Measurements from ENCODE around the gene ARMC7.
"Not testable (repeated sequence)": the region's sequence is repeated elsewhere in the genome, so short reads cannot be mapped to it uniquely, and the experiment has no call there.

Gene ARMC7

DNA sequence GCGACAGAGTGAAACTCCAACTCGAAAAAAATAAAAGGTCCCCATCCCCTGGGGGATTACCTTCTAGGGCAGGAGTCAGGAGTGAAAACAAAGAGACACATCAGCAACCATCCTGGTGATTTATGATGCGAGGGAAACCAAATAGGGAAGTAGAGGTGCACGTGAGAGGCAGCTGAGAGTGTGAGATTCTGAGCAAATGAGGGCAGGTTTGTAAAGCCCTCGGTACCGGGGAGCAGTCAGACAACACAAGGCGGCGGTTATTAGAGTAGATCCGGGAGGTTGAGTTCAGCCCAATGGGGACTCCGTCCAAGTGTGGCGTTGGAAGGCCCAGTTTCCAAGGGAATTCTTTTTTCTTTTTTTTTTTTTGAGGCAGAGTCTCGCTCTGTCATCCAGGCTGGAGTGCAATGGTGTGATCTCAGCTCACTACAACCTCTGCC, 7.4 kb upstream of the ARMC7 start:
- no peak for DNase-seq

DNA sequence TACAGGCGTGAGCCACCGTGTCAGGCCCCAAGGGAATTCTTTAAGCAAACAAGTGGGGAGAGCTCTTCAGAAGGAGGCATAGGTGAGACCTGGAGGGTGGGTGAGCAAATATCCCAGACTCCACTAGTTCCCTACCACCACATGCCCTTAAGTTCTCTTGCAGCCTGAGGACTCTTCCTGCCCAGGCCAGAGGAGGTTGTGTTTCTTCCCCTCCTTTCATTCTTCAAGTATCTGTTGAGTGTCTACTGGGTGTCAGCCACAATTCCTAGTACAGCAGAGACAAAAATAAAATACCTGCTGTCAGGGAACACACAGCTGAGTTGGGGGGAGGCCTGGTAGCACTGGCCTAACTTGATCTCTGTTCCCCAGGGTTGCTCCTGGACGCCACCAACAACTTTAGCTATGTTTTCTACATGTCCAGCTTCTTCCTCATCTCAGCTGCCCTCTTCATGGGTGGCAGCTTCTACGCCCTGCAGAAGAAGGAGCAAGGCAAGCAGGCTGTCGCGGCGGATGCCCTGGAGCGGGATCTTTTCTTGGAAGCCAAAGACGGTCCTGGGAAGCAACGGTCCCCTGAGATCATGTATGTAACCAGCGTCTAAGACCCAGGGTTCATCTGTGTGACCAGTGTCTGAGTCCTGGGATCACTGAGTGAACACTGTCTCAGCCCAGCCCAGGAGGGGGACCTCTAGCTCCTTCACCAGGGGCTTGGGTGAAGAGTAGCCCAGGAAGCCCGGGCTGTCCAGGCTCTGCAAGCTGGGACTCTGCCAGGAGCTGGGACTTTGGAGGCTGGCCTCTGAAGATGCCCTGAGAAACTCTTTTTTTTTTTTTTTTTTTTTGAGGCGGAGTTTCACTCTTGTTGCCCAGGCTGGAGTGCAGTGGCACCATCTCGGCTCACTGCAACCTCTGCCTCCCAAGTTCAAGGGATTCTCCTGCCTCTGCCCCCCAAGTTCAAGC, 5.9 kb upstream of the ARMC7 start:
- DNase-seq: no peak

DNA sequence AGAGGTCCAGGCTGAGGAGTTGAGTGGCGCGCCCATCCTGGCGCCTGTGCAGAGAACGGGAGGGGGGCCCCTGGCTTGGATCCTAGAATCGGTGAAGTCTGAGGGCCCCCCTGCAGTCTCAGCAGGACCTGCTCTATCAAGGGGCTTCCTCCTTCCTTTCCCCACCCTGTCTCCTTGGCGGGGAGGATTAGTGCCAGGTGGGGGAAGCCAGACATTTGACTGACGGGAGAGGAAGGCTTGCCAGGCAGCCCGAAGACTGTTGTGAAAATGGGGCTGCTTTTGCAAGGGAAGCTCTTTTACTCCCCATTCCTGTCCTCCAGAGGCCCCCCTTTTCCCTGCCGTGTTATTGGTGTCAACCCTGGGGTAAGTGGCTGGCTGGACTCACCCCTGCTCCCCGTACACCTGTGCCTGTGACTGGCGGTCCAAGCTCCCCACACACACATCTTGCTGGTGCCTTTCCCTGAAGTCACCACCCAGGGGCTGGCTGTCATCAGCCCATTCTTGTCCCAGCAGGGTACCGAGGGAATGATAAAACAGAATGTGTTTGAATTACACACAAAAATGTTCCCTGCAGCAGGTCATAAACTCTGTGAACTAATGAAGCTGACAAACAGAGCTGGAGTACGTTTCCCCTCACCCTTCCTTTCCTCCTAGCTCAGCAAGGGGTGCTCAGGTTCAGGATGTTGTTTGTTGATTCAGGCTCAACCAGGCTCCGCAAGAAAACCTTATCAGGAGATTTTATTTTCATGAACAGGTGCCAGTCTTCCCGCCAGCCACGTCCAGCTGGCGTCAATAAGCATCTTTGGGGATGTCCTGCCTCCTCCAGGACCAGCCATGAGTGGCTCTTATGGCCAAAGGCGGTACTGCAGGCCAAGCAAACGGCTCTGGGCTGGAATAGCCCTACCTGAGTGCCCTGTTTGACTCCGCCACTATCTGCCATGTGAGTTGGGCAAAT, 4.4 kb upstream of the ARMC7 start:
- DNase-seq: peak; percentile 52 to 59

DNA sequence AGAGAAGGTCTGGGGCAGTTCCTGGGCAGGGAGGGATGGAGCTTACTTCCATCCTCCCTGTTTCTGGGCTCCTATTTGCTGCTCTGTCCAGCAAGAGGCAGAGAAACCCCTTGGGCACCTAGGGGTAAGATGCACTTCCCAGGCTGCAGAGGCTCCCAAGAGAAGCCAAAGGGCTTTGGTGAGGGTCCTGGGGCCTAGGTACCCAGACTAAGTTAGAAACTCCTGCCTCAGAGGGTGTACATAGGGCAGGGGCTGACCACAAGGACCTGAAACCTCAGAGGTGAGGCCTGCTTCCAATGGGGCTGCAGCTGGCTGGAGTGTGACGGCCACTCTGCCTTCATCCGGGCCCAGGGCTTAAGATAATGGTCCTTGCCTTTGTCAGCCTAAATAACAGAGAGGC, 1.6 kb upstream of the ARMC7 start:
- no peak for DNase-seq

DNA sequence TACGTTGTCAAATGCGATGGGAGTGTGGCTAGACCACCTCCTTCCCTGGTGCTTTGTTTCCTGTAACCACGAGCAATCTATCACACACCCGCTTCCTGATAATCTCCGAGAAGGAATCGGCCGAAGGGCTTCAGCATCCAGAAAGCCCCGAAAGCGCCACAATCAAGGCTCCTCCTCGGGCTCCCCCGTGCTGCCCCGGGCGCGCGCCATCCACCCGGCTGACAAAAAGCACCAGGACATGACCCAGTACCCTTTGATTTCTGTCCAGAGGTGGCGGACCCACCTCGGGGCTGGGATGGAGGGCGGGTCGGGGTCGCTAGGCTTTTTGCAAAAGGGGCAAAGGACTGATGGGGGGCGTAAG, 743 bp upstream of the ARMC7 start:
- no peak for DNase-seq

DNA sequence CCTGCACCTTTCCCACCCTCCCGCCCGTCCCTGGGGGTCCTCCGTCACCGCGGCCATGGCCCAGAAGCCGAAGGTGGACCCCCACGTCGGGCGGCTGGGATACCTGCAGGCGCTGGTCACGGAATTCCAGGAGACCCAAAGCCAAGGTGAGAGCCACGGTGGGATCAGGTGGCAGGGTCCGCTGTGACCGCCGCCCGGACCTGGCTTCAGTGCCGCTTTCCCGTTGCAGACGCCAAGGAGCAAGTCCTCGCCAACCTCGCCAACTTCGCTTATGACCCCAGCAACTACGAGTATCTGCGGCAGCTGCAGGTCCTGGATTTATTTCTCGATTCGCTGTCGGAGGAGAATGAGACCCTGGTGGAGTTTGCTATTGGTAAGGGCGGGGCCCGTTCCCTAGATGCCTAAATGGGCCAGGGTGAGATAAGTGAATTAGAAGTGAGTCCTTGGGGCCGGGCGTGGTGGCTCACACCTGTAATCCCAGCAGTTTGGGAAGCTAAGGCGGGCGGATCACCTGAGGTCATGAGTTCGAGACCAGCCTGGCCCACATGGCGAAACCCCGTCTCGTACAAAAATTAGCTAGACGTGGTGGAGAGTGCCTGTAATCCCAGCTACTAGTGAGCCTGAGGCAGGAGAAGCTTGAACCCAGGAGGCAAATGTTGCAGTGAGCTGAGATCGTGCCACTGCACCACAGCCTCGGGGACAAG, 617 bp downstream of the ARMC7 start:
- DNase-seq: no peak

DNA sequence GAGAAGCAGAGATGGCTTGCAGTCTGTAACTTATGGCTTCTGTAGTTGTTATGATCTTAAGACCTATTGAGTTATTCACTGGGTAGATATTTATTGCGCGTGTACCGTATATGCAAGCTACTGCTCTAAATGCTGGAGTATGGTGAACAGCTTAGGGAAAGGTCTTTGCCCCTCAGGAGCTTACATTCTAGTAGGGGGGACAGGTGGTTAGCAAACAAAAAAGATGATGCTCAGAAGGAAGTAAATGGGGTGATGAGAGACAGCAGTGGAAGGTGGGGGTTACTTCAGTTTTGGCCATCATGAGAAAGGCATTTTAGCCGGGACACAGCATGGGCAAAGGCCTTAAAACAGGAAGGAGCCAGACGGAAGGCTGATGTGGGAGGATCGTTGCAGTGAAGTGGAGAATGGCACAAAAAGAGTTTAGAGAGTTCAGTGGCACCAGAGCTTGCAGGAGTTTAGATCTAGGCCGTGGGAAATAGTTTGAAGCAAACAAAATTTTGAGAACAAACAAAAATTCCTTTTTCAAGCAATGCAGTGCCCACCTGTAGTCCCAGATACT, 2.1 kb downstream of the ARMC7 start:
- DNase-seq: no peak

DNA sequence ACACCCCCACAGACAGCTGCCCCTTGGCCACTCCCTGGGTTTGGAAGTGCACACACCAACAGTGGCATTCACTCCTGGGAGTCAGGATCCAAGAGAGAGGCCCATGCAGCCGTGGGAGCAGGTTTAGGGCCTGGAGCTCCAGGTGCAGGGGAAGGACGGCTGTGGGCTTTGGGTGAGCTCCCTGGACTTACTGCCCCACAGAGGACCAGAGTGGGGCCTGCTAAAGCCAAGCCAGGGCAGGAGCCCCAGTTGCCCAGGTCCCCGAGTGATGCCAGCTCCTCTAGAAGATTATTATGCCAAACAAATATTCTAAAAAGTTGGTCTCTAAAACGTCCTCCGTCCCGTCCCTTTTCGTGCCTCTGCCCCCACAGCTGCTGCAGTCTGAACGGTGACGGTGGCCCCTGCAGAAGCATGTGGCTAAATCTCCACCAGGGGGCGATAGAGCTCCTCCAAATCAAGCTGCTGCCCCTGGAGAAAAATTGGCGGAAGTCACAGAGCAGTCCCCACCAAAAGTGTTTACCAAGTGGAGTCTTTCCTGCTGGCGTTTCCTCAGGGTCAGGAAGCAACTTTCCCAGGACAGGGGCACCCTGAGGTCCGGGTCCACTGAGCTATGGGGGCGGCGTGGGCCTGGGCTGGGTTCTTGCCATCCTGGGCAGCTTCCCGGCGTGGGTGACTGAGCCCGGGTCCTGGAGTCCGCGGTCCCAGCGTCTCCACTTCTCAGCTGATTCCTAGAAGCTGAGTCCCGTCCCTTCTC, 4.2 kb downstream of the ARMC7 start:
- peak; percentile 70 to 81 for DNase-seq

DNA sequence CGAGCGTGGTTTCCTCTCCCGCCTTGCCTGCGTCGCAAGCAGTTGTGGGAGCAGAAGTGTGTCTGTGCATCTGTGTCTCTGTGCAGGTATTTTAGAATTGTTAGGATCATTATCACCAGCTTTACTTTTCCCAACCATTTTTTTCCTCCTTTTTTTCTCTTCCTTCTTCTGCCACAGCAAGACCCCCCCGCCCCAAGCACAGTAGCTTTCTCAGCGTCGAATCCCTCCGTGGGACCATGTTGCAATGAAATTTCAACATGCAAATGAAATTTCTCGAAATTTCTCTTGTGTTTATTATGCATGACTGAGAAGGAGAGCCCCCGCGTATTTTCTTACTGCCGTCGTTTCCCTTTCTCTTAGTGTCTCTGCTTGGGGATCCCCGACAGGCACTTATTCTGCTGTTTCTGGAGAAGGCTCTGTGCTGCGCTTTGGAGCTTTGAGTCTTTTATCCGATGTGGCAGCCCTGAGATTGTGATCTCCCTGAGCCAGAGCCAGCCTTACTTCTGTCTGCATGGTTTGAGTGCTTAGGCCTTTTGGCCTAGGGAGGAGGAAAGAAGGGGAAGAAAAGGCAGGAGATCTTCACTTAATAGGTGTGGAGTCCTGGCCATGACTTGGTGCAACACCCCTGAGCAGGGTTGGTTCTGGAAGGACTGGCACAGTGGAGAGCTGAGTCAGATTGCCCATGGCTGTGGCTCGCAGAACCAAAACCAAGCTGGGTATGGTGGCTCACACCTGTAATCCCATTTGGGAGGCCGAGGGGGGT, 5.0 kb downstream of the ARMC7 start:
- DNase-seq: no peak

DNA sequence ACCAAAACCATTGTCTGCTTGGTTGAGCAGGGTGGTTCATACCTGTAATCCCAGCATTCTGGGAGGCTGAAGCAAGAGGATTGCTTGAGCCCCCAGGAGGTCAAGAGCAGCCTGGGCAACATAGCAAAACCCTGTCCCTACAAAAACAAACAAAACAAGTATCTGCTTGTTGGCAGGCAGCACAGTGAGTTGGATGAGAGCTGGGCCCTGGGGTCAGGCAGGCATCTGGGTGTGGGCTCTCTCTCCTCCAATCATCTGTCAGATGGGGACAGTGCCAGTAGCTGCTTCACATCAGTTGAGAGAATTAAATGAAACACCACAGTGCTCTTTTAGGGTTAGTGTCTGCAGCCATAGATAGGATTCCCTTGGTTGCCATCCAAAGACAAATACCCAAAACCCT, 5.8 kb downstream of the ARMC7 start:
- DNase-seq: no peak

DNA sequence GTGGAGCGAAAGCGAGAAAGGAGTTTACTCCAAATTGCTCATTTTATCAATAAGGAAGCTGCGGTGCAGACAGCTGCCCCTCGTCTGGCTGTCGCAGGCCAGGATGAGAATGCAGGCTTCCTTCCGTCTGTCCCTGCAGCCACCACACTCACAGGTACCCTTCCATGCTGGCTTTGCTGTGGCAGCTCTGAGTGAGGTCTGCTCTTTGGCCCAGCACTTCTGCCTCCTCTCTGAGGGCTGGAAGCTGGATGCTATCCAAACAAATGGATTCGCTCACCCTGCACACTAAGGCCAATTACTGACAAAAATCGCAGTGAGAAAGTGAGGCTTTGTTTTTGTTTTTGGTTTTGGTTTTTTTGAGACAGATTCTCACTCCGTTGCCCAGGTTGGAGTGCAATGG, 7.0 kb downstream of the ARMC7 start:
- DNase-seq: no peak

DNA sequence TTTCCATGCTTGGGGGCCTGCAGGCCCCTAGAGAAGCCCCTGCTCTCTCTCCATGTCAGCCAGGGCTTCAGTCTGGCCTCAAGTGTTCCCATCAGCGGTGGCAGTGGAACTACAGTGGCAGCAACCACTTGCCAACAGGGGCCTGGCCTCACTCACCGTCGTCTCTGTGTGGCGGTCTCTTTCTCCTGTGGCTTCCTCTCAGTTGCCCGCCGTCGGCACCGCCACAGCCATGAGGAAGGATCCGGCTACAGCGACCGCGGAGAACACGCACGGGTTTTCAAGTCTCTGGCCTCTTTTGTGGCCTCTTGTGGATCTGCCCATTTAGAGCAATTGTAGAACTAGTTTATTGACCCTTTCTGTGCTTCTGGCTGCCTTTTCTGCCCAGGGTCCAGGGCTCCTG, 8.5 kb downstream of the ARMC7 start:
- DNase-seq: no peak

DNA sequence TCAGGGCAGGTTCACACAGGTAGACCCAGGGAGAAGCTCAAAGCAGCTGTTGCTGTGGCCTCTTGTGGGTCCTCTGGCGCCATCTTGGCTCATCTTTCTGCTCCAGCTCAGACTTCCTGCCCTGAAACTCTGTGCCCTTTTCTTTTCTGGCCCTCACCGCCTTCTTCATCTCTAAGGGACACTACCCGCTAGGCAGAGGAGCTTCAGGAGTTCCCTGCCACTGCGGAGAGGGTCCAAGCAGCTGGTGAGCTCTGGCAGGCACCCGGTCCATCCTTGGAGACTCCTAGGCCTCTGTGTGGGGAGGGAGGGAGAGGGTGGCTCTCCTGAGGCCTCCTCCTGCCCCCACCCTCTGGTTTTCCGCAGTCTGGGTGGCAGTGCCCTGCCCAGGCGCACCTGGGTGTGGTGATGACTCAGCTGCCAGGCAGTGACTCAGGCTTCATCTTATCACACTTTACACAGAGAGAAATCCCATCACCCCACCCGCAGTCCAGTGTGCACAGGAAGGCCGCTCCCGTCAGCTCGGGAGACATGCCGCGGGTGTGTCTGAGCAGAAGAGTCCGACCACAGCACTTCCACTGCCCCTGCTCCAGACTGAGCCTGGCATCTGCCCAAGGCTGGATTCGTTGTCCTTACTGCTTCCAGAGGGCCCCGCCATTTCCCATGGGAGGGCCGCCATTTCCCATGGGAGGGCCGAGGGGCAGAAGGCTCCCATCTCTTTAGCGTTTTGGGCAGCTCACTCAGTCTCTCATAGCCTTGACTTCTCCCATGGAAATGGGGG, 14.5 kb downstream of the ARMC7 start:
- DNase-seq: no peak

DNA sequence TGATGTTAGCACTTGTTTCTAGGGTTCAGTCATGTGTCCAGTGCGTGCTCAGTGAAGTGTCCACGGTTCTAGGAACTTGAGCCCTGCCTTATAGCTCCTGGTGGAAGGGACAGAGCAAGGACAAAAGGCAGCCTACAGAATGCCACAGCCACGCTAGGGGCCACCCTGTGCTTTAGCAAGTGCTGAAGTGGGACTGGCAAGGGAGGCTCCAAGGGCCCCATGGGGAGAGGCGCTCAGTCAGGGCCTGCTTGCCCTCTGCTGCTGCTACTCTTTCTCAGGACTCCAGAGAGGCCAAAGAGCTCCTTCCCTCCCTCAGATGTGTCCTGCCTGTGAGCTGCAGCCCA, 15.0 kb downstream of the ARMC7 start:
- no peak for DNase-seq

DNA sequence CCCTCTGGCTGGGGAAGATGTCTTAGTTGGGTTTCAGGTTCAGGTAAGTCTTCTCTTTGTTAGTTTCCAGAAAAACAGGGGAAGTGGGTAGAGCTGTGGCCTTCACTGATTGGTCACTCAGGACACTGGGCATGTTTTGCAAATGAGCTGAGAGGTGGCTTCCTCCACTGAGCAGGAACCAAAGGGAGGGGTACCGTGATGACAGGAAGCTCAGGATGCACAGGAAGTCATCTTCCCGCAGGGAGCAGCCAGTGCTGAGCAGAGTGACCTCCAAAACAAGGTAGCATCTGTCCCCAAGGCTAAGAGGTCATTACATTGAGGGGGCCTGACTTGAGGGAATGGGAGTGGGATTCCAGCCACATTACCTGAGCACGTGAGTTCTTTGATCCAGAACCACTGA, 16.2 kb downstream of the ARMC7 start:
- DNase-seq: no peak

DNA sequence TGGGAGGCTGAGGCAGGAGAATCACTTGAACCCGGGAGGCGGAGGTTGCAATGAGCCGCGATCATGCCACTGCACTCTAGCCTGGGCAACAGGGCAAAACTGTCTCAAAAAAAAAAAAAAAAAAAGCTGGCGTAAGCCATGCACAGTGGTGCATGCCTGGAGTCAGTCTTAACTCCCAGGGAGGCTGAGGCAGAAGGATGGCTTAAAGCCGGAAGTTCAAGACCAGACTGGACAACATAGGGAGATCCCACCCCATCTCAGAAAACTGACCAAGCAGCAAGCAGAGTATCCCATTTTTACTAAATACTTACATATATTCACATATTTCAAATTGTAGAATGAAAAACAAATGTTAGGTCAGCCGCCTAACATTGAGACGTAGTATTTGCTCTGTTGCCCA, 17.2 kb downstream of the ARMC7 start:
- no peak for DNase-seq

DNA sequence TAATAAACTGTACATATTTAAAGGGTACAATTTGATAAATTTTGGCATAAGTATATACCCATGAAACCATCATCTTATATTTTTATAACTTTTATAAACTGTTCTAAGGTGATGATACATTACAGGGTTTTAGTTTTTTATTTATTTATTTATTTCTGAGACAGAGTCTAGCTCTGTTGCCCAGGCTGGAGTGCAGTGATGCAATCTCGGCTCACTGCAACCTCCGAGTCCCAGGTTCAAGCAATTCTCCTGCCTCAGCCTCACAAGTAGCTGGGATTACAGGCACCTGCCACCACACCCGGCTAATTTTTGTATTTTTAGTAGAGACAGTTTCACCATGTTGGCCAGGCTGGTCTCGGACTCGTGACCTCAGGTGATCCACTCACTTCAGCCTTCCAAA, 18.2 kb downstream of the ARMC7 start:
- not testable (repeated sequence) for DNase-seq

DNA sequence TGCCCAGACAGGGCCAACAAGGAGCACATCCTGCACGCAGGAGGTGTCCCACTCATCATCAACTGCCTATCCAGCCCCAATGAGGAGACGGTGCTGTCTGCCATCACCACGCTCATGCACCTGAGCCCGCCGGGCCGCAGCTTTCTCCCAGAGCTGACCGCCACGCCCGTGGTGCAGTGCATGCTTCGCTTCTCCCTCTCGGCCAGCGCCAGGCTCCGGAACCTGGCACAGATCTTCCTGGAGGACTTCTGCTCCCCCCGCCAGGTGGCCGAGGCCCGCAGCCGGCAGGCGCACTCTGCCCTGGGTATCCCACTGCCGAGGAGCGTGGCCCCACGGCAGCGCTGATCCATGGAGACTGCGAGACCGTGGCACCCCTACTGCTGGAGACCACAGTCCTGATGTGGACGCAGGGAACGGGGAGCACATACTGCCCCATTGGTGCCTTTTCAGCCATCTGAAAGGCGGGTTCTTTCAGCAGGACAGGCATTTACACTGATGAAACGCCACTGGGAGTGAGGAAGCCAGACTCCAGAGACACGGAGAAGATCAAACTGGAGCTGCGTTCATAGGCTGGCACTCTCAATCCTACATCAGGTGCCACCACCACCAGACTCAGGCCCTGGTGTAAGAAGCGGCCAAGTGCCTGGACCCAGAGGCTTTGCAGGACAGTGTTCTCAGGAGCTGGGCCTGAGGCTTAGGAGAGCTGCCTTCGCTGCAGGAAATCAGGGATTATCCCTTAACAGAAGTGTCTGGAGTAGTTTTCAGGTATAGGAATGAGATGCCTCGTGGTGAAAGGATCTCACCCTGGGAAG, 19.1 kb downstream of the ARMC7 start:
- DNase-seq: no peak

DNA sequence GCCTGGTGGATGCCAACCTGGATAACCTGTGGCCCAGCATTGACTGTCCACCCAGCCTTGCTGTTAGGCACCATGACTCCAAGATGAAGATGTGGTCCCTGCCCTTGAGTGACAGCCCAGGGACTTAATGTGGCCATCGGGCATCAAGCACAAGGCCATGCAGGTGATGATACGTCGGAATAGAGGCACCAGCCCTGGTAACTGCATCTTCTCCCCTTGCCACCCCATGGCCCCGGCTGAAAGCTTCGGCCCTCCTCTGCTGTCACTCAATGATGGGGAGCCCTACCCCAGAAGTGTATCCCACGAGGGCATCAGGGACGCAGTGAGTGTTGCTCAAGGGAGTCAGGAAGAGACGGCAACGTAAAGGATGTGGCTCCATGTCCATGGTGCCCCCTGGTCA, 19.8 kb downstream of the ARMC7 start:
- DNase-seq: no peak
